A549 treated with GW870086 at 1 μM for 4 hours (cell line): ENCODE measurements around the gene MED4. TPM values are rescaled to one million over a fixed set of nuclear protein-coding genes. Genes with fewer than 3 reads are reported as not detected.

Experiments used
- total RNA-seq: library from RNA; stranded (reverse); fragments of 200-300 nt; extraction: Qiagen RNA extraction; gene quantifications from 5 replicates; pipeline ENCODE4 v1.2.3, GENCODE V29; 2022; ENCODE audit warnings: low read depth

The MED4 gene, protein sequence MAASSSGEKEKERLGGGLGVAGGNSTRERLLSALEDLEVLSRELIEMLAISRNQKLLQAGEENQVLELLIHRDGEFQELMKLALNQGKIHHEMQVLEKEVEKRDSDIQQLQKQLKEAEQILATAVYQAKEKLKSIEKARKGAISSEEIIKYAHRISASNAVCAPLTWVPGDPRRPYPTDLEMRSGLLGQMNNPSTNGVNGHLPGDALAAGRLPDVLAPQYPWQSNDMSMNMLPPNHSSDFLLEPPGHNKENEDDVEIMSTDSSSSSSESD
- 35.6 to 46.8 TPM (median 37.7 TPM) in 5 replicates for total RNA-seq

DNA sequence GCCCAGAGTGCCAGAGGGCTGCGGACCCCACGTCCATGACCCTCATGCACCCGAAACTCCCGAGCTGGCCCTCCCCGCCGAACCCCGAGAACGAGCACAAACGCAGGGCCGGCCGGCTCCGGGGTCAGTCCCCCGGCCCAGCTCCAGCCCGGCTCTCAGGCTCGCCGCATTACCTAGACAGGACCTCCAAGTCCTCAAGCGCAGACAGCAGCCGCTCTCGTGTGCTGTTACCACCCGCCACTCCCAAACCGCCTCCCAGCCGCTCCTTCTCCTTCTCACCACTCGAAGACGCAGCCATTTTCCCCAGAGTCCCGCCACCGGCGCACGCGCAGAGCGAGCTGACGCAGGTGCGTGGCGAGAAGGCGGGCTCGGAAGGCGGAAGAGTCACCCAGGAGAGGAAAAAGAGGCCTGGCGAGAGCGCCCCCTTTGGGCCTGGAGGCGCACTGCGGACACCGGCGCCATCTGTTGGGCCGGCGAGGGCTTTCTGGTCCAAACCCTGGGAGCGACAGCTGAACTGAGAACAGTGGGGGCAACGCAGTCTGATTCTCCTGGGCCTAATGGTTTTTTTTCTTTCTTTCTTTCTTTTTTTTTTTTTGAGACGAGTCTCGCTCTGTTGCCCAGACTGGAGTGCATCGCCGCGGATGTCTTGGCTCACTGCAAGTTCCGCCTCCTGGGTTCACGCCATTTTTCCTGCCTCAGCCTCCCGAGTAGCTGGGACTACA, at the start of gene MED4:
TSS of gene MED4 (minus strand) at position 324 of the 722 bp plus-strand sequence. CDS start at position 298, 26 bp downstream.

GRCh38 chr13:48037346-48038173, 57.3 kb downstream of the MED4 start, which contains the start of gene NUDT15:
Gene NUDT15, plus strand, starts transcription at chr13:48037726. Its CDS starts 21 bp downstream, at chr13:48037747.

Other genes with a start within 250 kb of the MED4 start
- 27.4 to 32.1 TPM (median 29.5 TPM) in 5 replicates for gene SUCLA2, start 93.8 kb downstream of the MED4 start, total RNA-seq
- gene NUDT15, start 57.4 kb downstream of the MED4 start, total RNA-seq = 23.3 to 28.8 TPM (median 26.7 TPM) in 5 replicates
- 112 to 175 TPM (median 168 TPM) in 5 replicates for gene ITM2B, start 138.1 kb upstream of the MED4 start, total RNA-seq
- 13.0 to 16.2 TPM (median 14.1 TPM) in 5 replicates for gene RB1, start 208.6 kb upstream of the MED4 start, total RNA-seq